VCaP (cell line): ENCODE results near the gene ERI2.

Experiments
- H3K27ac ChIP-seq: fragments of 450-650 bp; 2 replicates; pipeline ENCODE4 v1.5.1; 2017
- TF ChIP-seq, protein P1 (sequence below): fragments of 450-650 bp; conservative IDR thresholded peaks from 2 replicates; pipeline ENCODE4 v1.5.1; 2017; ENCODE audit warnings: mild to moderate bottlenecking, moderate library complexity

ERI2 gene

DNA sequence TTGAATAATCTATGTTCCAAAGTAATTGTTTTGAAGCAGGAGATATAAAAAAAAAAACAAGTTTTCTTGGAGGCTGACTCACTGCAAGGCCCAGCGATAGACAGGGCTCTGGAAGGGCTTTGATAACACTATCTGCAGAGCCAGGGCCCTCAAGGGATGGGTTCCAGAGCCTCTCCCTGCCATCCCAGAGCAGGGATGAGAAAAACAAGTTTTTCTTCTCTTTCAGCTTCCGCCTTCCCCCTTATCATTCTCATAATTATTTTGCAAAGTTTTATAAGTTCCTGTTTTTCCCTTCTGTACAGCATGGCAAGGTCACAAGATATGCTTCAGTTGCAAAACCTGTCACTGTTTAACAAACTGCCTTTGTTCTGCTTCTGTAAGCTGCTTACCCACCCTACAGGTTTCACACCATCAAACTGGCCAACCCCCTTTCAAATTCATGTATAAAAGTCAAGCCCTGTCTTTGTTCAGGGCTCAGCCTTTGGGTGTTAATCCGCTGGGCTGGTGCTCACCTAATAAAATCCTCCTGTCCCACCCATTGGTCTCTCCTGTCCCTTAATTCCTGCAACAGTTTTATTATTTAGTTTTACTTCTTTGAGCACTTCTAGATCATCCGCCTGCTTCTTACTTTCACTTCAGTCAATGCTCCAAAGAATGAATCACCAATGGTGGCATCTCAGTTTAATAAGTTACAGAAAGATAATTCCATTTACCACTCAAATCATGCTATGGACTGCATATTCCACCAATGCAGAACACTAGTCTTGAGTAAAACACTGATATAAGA, 59.0 kb downstream of the ERI2 start:
- H3K27ac ChIP-seq, result peak overlapping the region; percentile 44
- TF ChIP-seq, protein P1, sequence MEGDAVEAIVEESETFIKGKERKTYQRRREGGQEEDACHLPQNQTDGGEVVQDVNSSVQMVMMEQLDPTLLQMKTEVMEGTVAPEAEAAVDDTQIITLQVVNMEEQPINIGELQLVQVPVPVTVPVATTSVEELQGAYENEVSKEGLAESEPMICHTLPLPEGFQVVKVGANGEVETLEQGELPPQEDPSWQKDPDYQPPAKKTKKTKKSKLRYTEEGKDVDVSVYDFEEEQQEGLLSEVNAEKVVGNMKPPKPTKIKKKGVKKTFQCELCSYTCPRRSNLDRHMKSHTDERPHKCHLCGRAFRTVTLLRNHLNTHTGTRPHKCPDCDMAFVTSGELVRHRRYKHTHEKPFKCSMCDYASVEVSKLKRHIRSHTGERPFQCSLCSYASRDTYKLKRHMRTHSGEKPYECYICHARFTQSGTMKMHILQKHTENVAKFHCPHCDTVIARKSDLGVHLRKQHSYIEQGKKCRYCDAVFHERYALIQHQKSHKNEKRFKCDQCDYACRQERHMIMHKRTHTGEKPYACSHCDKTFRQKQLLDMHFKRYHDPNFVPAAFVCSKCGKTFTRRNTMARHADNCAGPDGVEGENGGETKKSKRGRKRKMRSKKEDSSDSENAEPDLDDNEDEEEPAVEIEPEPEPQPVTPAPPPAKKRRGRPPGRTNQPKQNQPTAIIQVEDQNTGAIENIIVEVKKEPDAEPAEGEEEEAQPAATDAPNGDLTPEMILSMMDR, result no peak

DNA sequence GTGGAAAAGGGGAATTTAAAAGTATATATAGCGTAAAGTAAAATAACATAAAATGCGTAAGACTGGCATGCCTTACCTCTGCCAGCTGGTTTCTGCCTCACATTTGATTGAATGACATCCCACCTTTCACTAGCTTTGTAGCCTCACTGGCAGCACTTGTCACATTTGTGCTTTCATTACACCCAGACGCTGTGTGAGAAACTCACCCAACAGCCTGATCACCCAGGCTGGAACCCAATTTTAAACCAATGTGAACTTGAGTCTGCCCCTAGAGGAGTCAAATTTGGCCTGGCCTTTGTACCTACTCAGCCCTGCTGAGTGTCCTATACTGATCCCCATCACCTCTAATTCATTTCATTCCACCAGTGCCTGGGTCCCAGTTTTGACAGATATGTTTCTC, 59.8 kb downstream of the ERI2 start:
- H3K27ac ChIP-seq, result peak overlapping the region; percentile 44
- TF ChIP-seq, protein P1, result no peak
